K562 (cell line): ENCODE measurements around the gene NUP188. TPM values are rescaled to one million over a fixed set of nuclear protein-coding genes. Genes with fewer than 3 reads are reported as not detected.

Source experiments
- ATAC-seq: fragments of 200-7000 bp; cut with Tn5 transposase; 3 replicates; pipeline ENCODE4 v1.9.1; 2020; ENCODE audit warnings: moderate library complexity
- BruUV-seq: library from RNA; stranded (reverse); fragments of 400-500 nt; replicated peaks from 2 replicates; lab custom pipeline; 2021; lab: Mats Ljungman, UMichigan
- CTCF ChIA-PET: fragments of 300-600 bp; formaldehyde crosslinking; extraction: SDS; loops from one replicate; lab custom pipeline; 2021; ENCODE audit warnings: low intra/inter-chr PET ratio; lab: Yijun Ruan, JAX
- POLR2A ChIA-PET: fragments of 300-600, 350-650 bp; sonication (Branson Sonifier 250); formaldehyde crosslinking; extraction: SDS; loops from one replicate; lab custom pipeline; 2021; ENCODE audit warnings: antibody characterized with exemption, inconsistent platforms; lab: Yijun Ruan, JAX
- DNase-seq, 4 experiments: peaks; one replicate each; pipeline versions ENCODE4 v3.0.0 to v3.0.0-alpha.2; 2011 to 2018; ENCODE audit warnings: low spot score in 3 of 4, mixed read lengths in 3 of 4; ENCODE audit errors: extremely low read depth in 1 of 4
- FAIRE-seq: peaks from 2 replicates; lab custom pipeline; 2011; peaks lifted over from hg19 to GRCh38; lab: Jason Lieb, UNC
- H2AFZ ChIP-seq: 2 replicates; pipeline ENCODE4 v1.6.0; 2011; ENCODE audit warnings: low read depth, low read length, control low read depth, inconsistent platforms
- H3K27ac ChIP-seq: fragments of 200-600 bp; 3 replicates; pipeline ENCODE4 v1.8.0; 2011; ENCODE audit warnings: low read depth, mild to moderate bottlenecking, control low read depth, inconsistent platforms, low read length, moderate library complexity, mixed read lengths; ENCODE audit errors: extremely low read depth
- H3K27me3 ChIP-seq, 2 experiments: fragments of 300-600 bp in 1 of 2; 2 replicates in 1 of 2; 3 replicates in 1 of 2; pipeline versions ENCODE4 v1.6.0 to v1.8.0; 2011; ENCODE audit warnings: inconsistent platforms in 2 of 2, low read length in 2 of 2, mild to moderate bottlenecking in 1 of 2, mixed read lengths in 1 of 2, moderate library complexity in 1 of 2; ENCODE audit not compliant: control insufficient read depth in 2 of 2, insufficient read depth in 2 of 2
- H3K36me3 ChIP-seq: fragments of 300-600 bp; 3 replicates; pipeline ENCODE4 v1.8.0; 2011; ENCODE audit warnings: mild to moderate bottlenecking, low read length, inconsistent platforms; ENCODE audit not compliant: control insufficient read depth, insufficient read depth
- H3K4me1 ChIP-seq, 2 experiments: fragments of 200-600 bp in 1 of 2; replicated peaks in 1 of 2; 2 replicates in 1 of 2; 3 replicates in 1 of 2; pipeline versions ENCODE4 v1.5.1 to v1.8.0; 2011; ENCODE audit warnings: inconsistent platforms in 2 of 2, low read length in 2 of 2, mild to moderate bottlenecking in 1 of 2, mixed read lengths in 1 of 2, moderate library complexity in 1 of 2; ENCODE audit not compliant: control insufficient read depth in 2 of 2, insufficient read depth in 2 of 2
- H3K4me2 ChIP-seq: 2 replicates; pipeline ENCODE4 v1.6.1; 2011; ENCODE audit warnings: low read length, control low read depth, inconsistent platforms, mixed read lengths; ENCODE audit not compliant: insufficient read depth
- H3K4me3 ChIP-seq: fragments of 200-600 bp; sonication (generic), shearing (Covaris generic); 2 replicates; pipeline ENCODE4 v1.5.1; 2016; ENCODE audit warnings: control low read depth, inconsistent platforms
- H3K79me2 ChIP-seq: fragments of 200-600 bp; 3 replicates; pipeline ENCODE4 v1.8.0; 2011; ENCODE audit warnings: low read length, inconsistent platforms; ENCODE audit not compliant: control insufficient read depth, insufficient read depth
- H3K9ac ChIP-seq, 2 experiments: 2 replicates each; pipeline versions ENCODE4 v1.6.0 to v1.6.1; 2011; ENCODE audit warnings: low read depth in 2 of 2, low read length in 2 of 2, control low read depth in 1 of 2, inconsistent platforms in 1 of 2, mild to moderate bottlenecking in 1 of 2, mixed read lengths in 1 of 2; ENCODE audit not compliant: insufficient read depth in 1 of 2
- H3K9me1 ChIP-seq: one replicate; pipeline ENCODE4 v1.6.0; 2011; ENCODE audit warnings: inconsistent platforms, mild to moderate bottlenecking, low read length, moderate library complexity; ENCODE audit not compliant: control insufficient read depth, insufficient read depth
- H3K9me3 ChIP-seq: replicated peaks from 2 replicates; pipeline ENCODE4 v1.5.1; 2011; ENCODE audit warnings: low read depth, low read length, inconsistent platforms; ENCODE audit not compliant: control insufficient read depth, insufficient read depth
- H4K20me1 ChIP-seq: replicated peaks from 2 replicates; pipeline ENCODE4 v1.6.1; 2011; ENCODE audit warnings: low read length, inconsistent platforms, mixed read lengths; ENCODE audit not compliant: control insufficient read depth, insufficient read depth
- CHD7 ChIP-seq: fragments of 200-600 bp; sonication (generic); IDR thresholded peaks from one replicate; pipeline ENCODE4 v1.6.1; 2012; ENCODE audit warnings: mild to moderate bottlenecking, low read depth, low read length, inconsistent platforms
- E2F5 ChIP-seq: sonication (generic); formaldehyde crosslinking; IDR thresholded peaks from 2 replicates; pipeline ENCODE4 v1.8.0; 2022; ENCODE audit warnings: mild to moderate bottlenecking, missing genetic modification reagents
- FOXO4 ChIP-seq: fragments of 450-650 bp; formaldehyde crosslinking; IDR thresholded peaks from 2 replicates; pipeline ENCODE4 v1.4.0; 2020; ENCODE audit warnings: mild to moderate bottlenecking, moderate library complexity
- HDAC3 ChIP-seq: fragments of 450-650 bp; IDR thresholded peaks from 2 replicates; pipeline ENCODE4 v1.6.1; 2018; ENCODE audit warnings: borderline replicate concordance, mild to moderate bottlenecking, moderate library complexity; ENCODE audit not compliant: partially characterized antibody
- SAP30 ChIP-seq: fragments of 200-600 bp; sonication (generic); IDR thresholded peaks from 2 replicates; pipeline ENCODE4 v1.6.1; 2012; ENCODE audit warnings: borderline replicate concordance, low read depth, mild to moderate bottlenecking, moderate library complexity, low read length, control low read depth, inconsistent platforms; ENCODE audit not compliant: insufficient read depth, poor library complexity, severe bottlenecking
- ZNF695 ChIP-seq: fragments of 450-650 bp; formaldehyde crosslinking; IDR thresholded peaks from 2 replicates; pipeline ENCODE4 v1.4.0; 2020; ENCODE audit warnings: mild to moderate bottlenecking, moderate library complexity
- WGBS: fragments of 100-300 bp; shearing (Covaris generic); methylation state at CpG from one replicate; pipeline ENCODE4 v1.1.6; 2016; ENCODE audit warnings: low coverage, mixed read lengths; ENCODE audit not compliant: insufficient coverage; ENCODE audit errors: missing lambda C conversion rate; 5-methylcytosine and 5-hydroxymethylcytosine counted together
- in situ Hi-C: fragments of 300-500 bp; cut with MboI; formaldehyde crosslinking; loops from 4 replicates; pipeline ENCODE4 v1.15.0; 2018; ENCODE audit warnings: inconsistent platforms, mixed read lengths
- intact Hi-C: fragments of 100-400 bp; cut with micrococcal nuclease; formaldehyde crosslinking; loops from 2 replicates; pipeline ENCODE4 v1.14.2; 2022
- polyA plus RNA-seq, 8 experiments: library from polyadenylated mRNA; depleted of rRNA in 4 of 8; stranded (reverse) in 5 of 8; unstranded in 3 of 8; fragments of >200 nt; fragmentation: Nextera tagmentation in 2 of 8; fragmentation: Illumina TruSeq in 1 of 8; extraction: Ambion mirVana in 2 of 8; extraction: Trizol in 1 of 8; gene quantifications; 2 replicates each; pipeline versions ENCODE4 v1.2.1 to v1.2.3, GENCODE V29; 2011 to 2014; ENCODE audit warnings: inconsistent platforms in 1 of 8, missing spikeins in 1 of 8
- total RNA-seq, 7 experiments: library from RNA; depleted of rRNA in 6 of 7; stranded (reverse); fragments of >200 nt in 6 of 7; fragmentation: Illumina TruSeq in 2 of 7; extraction: Trizol in 2 of 7; gene quantifications; 2 replicates each; pipeline versions ENCODE4 v1.2.1 to v1.2.3, GENCODE V29; 2011 to 2021; ENCODE audit warnings: low replicate concordance in 1 of 7

Gene NUP188
- total and polyA plus RNA-seq, 9 of the 15 experiments (the other 6 are each of a cell fraction or from before 2014, with no cell fraction given), result 11.7 to 135 (median 70.6) TPM

GRCh38 chr9:128899566-128900322 is 47.8 kb upstream of the NUP188 start:
- POLR2A ChIA-PET, result no interaction called here
- H2AFZ ChIP-seq, result no peak overlapping the region

More at GRCh38 chr9:128899566-128900322, 47.8 kb upstream of the NUP188 start:
- DNase-seq (no peak), ATAC-seq (peak; percentile 72), FAIRE-seq (peak; percentile 42)
- WGBS, result 59% methylated on average over 8 of the region's 8 CpGs
- Histone ChIP-seq H4K20me1 (no peaks in the 10 kb centered on the region; the same call in 1 of the 2 replicates), H3K27me3 (no peaks in the 10 kb centered on the region), H3K4me2 (no peak overlapping the region), H3K36me3 (peaks cover 29% of the 10 kb centered on the region; the same call in 2 of the 3 replicates), H3K4me1 (peaks cover 0 to 25% of the 10 kb centered on the region in 2 experiments; a peak in 1 of 5 replicates), H3K4me3 (no peak overlapping the region), H3K27ac (no peak overlapping the region), H3K9me3 (no peaks in the 10 kb centered on the region), H3K9ac (peak overlapping the region in 1 of 2 experiments; percentile 11; a peak in 1 of 4 replicates), H3K9me1 (no peaks in the 10 kb centered on the region), H3K79me2 (no peaks in the 10 kb centered on the region)
- in situ Hi-C loops (no loop called here), intact Hi-C loops (no loop called here)
- TF ChIP-seq SAP30 (no peak), ZNF695 (CRISPR knock-in tag) (no peak), CHD7 (no peak), HDAC3 (no peak), FOXO4 (CRISPR knock-in tag) (no peak), E2F5 (CRISPR knock-in tag) (no peak)
- BruUV-seq, result no TSS peak
- CTCF ChIA-PET, result no interaction called here
